Parathyroid adenoma (tissue), 2 donors: ENCODE measurements around the gene NGEF.

Experiments used
- H2AFZ ChIP-seq: fragments of 300-600 bp; sonication (generic); one replicate; pipeline ENCODE4 v1.7.0; 2017; ENCODE audit warnings: antibody characterized with exemption, mild to moderate bottlenecking
- H3K27ac ChIP-seq: fragments of 300-600 bp; sonication (generic); one replicate; pipeline ENCODE4 v1.7.0; 2017
- H3K27me3 ChIP-seq: fragments of 300-600 bp; sonication (generic); one replicate; pipeline ENCODE4 v1.7.0; 2017; ENCODE audit warnings: low read length; ENCODE audit not compliant: control insufficient read depth, insufficient read depth
- H3K36me3 ChIP-seq: fragments of 300-600 bp; sonication (generic); one replicate; pipeline ENCODE4 v1.7.0; 2017; ENCODE audit warnings: low read length; ENCODE audit not compliant: control insufficient read depth, insufficient read depth
- H3K4me1 ChIP-seq: fragments of 300-600 bp; sonication (generic); one replicate; pipeline ENCODE4 v1.7.0; 2017; ENCODE audit warnings: control low read depth
- H3K4me2 ChIP-seq: fragments of 300-600 bp; sonication (generic); one replicate; pipeline ENCODE4 v1.7.0; 2017; ENCODE audit warnings: low read length
- H3K4me3 ChIP-seq: fragments of 300-600 bp; sonication (generic); one replicate; pipeline ENCODE4 v1.7.0; 2017; ENCODE audit warnings: low read depth, low read length
- H3K79me2 ChIP-seq: fragments of 300-600 bp; sonication (generic); one replicate; pipeline ENCODE4 v1.7.0; 2017; ENCODE audit warnings: control low read depth
- H3K9ac ChIP-seq: fragments of 300-600 bp; sonication (generic); one replicate; pipeline ENCODE4 v1.7.0; 2017; ENCODE audit warnings: mild to moderate bottlenecking
- H3K9me3 ChIP-seq: fragments of 300-600 bp; sonication (generic); one replicate; pipeline ENCODE4 v1.7.0; 2017; ENCODE audit warnings: low read length; ENCODE audit not compliant: control insufficient read depth
- CTCF ChIP-seq: fragments of 300-600 bp; sonication (generic); IDR thresholded peaks from one replicate; pipeline ENCODE4 v1.7.0; 2017; ENCODE audit warnings: antibody characterized with exemption, mild to moderate bottlenecking
- donor health status: primary hyperparathyroidism.

Gene NGEF

GRCh38 chr2:232894251-232894650 is 118.8 kb downstream of the NGEF start:
- H3K4me1 ChIP-seq, result peaks cover 4% of the 10 kb centered on the region
- no peaks in the 10 kb centered on the region for H3K36me3 ChIP-seq
- no peak overlapping the region for H3K9ac ChIP-seq
- no peak overlapping the region for H3K4me3 ChIP-seq
- no peaks in the 10 kb centered on the region for H3K27me3 ChIP-seq
- no peak for TF ChIP-seq CTCF
- no peaks in the 10 kb centered on the region for H3K9me3 ChIP-seq
- no peak overlapping the region for H2AFZ ChIP-seq
- no peak overlapping the region for H3K27ac ChIP-seq
- H3K4me2 ChIP-seq, result no peak overlapping the region
- no peaks in the 10 kb centered on the region for H3K79me2 ChIP-seq

GRCh38 chr2:232893834-232894233 is 119.2 kb downstream of the NGEF start:
- no peaks in the 10 kb centered on the region for H3K79me2 ChIP-seq
- no peak overlapping the region for H3K9ac ChIP-seq
- H3K4me3 ChIP-seq, result no peak overlapping the region
- H2AFZ ChIP-seq, result no peak overlapping the region
- no peak for TF ChIP-seq CTCF
- H3K4me1 ChIP-seq, result peaks cover 4% of the 10 kb centered on the region
- no peak overlapping the region for H3K27ac ChIP-seq
- H3K9me3 ChIP-seq, result no peaks in the 10 kb centered on the region
- H3K27me3 ChIP-seq, result no peaks in the 10 kb centered on the region
- no peak overlapping the region for H3K4me2 ChIP-seq
- no peaks in the 10 kb centered on the region for H3K36me3 ChIP-seq

- Histone ChIP-seq H3K9me3 (no peaks in the 10 kb centered on the region), H3K27ac (no peak overlapping the region), H3K4me2 (no peak overlapping the region), H3K79me2 (no peaks in the 10 kb centered on the region), H3K9ac (no peak overlapping the region), H2AFZ (no peak overlapping the region), H3K4me3 (no peak overlapping the region), H3K27me3 (no peaks in the 10 kb centered on the region), H3K36me3 (no peaks in the 10 kb centered on the region), H3K4me1 (peaks cover 4% of the 10 kb centered on the region)
- TF ChIP-seq CTCF, result no peak
Measured at GRCh38 chr2:232892843-232893242, 120.2 kb downstream of the NGEF start.

- Histone ChIP-seq H3K27me3 (no peaks in the 10 kb centered on the region), H3K4me3 (no peak overlapping the region), H3K27ac (no peak overlapping the region), H3K4me1 (peaks cover 4% of the 10 kb centered on the region), H2AFZ (no peak overlapping the region), H3K79me2 (no peaks in the 10 kb centered on the region), H3K9ac (no peak overlapping the region), H3K36me3 (no peaks in the 10 kb centered on the region), H3K4me2 (no peak overlapping the region), H3K9me3 (no peaks in the 10 kb centered on the region)
- no peak for TF ChIP-seq CTCF
Measured at GRCh38 chr2:232892221-232892620, 120.8 kb downstream of the NGEF start.

GRCh38 chr2:232891621-232892071 is 121.4 kb downstream of the NGEF start:
- Histone ChIP-seq H3K27ac (no peak overlapping the region), H3K9ac (no peak overlapping the region), H3K4me2 (no peak overlapping the region), H3K27me3 (no peaks in the 10 kb centered on the region), H2AFZ (peak overlapping the region; percentile 61), H3K79me2 (no peaks in the 10 kb centered on the region), H3K4me3 (no peak overlapping the region), H3K4me1 (peaks cover 4% of the 10 kb centered on the region), H3K36me3 (no peaks in the 10 kb centered on the region), H3K9me3 (no peaks in the 10 kb centered on the region)
- TF ChIP-seq CTCF, result no peak
